Measurements from ENCODE around the gene BCKDK. TPM values are rescaled to one million over a fixed set of nuclear protein-coding genes. Genes with fewer than 3 reads are reported as not detected.

Gene BCKDK
- polyA plus RNA-seq, 3 donors: 76.5 to 93.5 (median 90.8) TPM

DNA sequence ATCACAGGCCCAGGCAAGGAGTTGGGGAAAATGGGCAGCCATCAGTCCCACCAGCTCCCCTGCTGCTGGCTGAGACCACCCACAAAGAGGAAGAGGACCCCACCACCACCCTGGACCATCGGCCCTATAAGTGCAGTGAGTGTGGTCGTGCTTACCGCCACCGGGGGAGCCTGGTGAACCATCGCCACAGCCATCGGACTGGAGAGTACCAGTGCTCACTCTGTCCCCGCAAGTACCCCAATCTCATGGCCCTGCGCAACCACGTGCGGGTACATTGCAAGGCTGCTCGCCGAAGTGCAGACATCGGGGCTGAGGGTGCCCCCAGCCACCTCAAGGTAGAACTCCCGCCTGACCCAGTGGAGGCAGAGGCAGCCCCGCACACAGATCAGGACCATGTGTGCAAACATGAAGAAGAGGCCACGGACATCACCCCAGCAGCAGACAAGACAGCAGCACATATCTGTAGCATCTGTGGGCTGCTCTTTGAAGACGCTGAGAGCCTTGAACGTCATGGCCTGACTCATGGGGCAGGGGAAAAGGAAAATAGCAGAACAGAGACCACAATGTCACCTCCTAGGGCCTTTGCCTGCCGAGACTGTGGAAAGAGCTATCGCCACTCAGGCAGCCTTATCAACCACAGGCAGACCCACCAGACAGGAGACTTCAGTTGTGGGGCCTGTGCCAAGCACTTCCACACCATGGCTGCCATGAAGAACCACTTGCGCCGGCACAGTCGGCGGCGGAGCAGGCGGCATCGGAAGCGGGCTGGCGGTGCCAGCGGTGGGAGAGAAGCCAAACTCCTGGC lies 30.4 kb upstream of the BCKDK start:
- peaks cover 23 to 39% of the 10 kb centered on the region in 2 donors for H3K4me1 ChIP-seq (ENCODE audit: control insufficient read depth in 1 of 2, insufficient read depth in 2 of 2, low read length in 2 of 2)
- H3K27me3 ChIP-seq (ENCODE audit: control insufficient read depth in 2 of 2, insufficient read depth in 2 of 2, low read length in 2 of 2): no peaks in the 10 kb centered on the region
- H3K36me3 ChIP-seq (replicated peaks in 1 of 2; ENCODE audit: control insufficient read depth in 1 of 2, insufficient read depth in 2 of 2, low read length in 2 of 2): peaks cover 57 to 66% of the 10 kb centered on the region in 2 donors
- H2AFZ ChIP-seq (ENCODE audit: insufficient read depth, low read depth, low read length, poor library complexity, severe bottlenecking): no peak overlapping the region
- H3K4me2 ChIP-seq (replicated peaks; ENCODE audit: extremely low read depth, low read length, poor library complexity, severe bottlenecking): no peak overlapping the region
- intact Hi-C loops (cut with micrococcal nuclease): no loop called here
- H3K36me3 Mint-ChIP-seq: peaks cover 52 to 67% of the 10 kb centered on the region in 2 donors
- WGBS (ENCODE audit: insufficient coverage): 94% methylated on average over 30 of the region's 30 CpGs
- no peak for TF ChIP-seq CTCF (IDR thresholded peaks at IDR 0.05)
- no peak overlapping the region for H3K4me3 ChIP-seq (replicated peaks in 1 of 3; ENCODE audit: low read depth in 2 of 3, low read length in 3 of 3)
- no peak overlapping the region for H3K9ac ChIP-seq (ENCODE audit: insufficient read depth, low read length, poor library complexity, severe bottlenecking)
- H3K4me3 Mint-ChIP-seq: no peak overlapping the region
- H3K27ac Mint-ChIP-seq: peak overlapping the region in 4 of 7 donors; percentile 41 to 78 (median 62)
- H3K4me1 Mint-ChIP-seq: peaks cover 37% of the 10 kb centered on the region
- no peak for DNase-seq
- H3K9me3 Mint-ChIP-seq: no peaks in the 10 kb centered on the region
- H3K9me3 ChIP-seq (replicated peaks in 1 of 2; ENCODE audit: control insufficient read depth in 1 of 2, insufficient read depth in 1 of 2, low read length in 2 of 2): no peaks in the 10 kb centered on the region
- H3K79me2 ChIP-seq (ENCODE audit: insufficient read depth, low read length): peaks cover 89% of the 10 kb centered on the region
- peaks cover 0 to 5% (median 1%) of the 10 kb centered on the region in 3 donors for H3K27me3 Mint-ChIP-seq (ENCODE audit: low read depth in 3 of 3)
- peak overlapping the region in 1 of 2 donors; percentile 13 for H3K27ac ChIP-seq (ENCODE audit: low read depth in 1 of 2, low read length in 2 of 2)
- H4K20me1 ChIP-seq (ENCODE audit: insufficient read depth, low read length): peaks cover 80% of the 10 kb centered on the region

DNA sequence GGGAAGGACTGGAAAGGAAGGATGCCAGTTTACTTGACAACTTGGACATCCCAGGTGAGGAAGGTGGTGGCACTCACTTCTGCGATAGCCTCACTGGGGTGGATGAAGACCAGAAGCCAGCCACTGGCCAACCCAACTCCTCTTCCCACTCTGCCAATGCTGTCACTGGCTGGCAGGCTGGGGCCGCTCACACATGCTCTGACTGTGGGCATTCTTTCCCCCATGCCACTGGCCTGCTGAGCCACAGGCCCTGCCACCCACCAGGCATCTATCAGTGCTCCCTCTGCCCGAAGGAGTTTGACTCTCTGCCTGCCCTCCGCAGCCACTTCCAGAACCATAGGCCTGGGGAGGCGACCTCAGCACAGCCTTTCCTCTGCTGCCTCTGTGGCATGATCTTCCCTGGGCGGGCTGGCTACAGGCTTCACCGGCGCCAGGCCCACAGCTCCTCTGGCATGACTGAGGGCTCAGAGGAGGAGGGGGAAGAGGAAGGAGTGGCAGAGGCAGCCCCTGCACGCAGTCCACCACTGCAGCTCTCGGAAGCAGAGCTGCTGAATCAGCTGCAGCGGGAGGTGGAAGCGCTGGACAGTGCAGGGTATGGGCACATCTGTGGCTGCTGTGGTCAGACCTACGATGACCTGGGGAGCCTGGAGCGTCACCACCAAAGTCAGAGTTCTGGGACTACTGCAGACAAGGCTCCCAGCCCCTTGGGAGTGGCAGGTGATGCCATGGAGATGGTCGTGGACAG lies 29.4 kb upstream of the BCKDK start:
- Histone ChIP-seq H3K36me3 (replicated peaks in 1 of 2; ENCODE audit: control insufficient read depth in 1 of 2, insufficient read depth in 2 of 2, low read length in 2 of 2) (peaks cover 57 to 76% of the 10 kb centered on the region in 2 donors), H3K27me3 (ENCODE audit: control insufficient read depth in 2 of 2, insufficient read depth in 2 of 2, low read length in 2 of 2) (no peaks in the 10 kb centered on the region), H2AFZ (ENCODE audit: insufficient read depth, low read depth, low read length, poor library complexity, severe bottlenecking) (no peak overlapping the region), H3K27ac (ENCODE audit: low read depth in 1 of 2, low read length in 2 of 2) (peak overlapping the region; percentile 6 to 36), H3K4me2 (replicated peaks; ENCODE audit: extremely low read depth, low read length, poor library complexity, severe bottlenecking) (no peak overlapping the region), H3K9me3 (replicated peaks in 1 of 2; ENCODE audit: control insufficient read depth in 1 of 2, insufficient read depth in 1 of 2, low read length in 2 of 2) (no peaks in the 10 kb centered on the region), H4K20me1 (ENCODE audit: insufficient read depth, low read length) (peaks cover 87% of the 10 kb centered on the region), H3K4me3 (replicated peaks in 1 of 3; ENCODE audit: low read depth in 2 of 3, low read length in 3 of 3) (no peak overlapping the region), H3K4me1 (ENCODE audit: control insufficient read depth in 1 of 2, insufficient read depth in 2 of 2, low read length in 2 of 2) (peaks cover 20 to 36% of the 10 kb centered on the region in 2 donors), H3K79me2 (ENCODE audit: insufficient read depth, low read length) (peaks cover 81% of the 10 kb centered on the region), H3K9ac (ENCODE audit: insufficient read depth, low read length, poor library complexity, severe bottlenecking) (no peak overlapping the region)
- 86% methylated on average over 14 of the region's 15 CpGs for WGBS (ENCODE audit: insufficient coverage)
- H3K27me3 Mint-ChIP-seq (ENCODE audit: low read depth in 3 of 3): peaks cover 0 to 5% (median 1%) of the 10 kb centered on the region in 3 donors
- peaks cover 40% of the 10 kb centered on the region for H3K4me1 Mint-ChIP-seq
- intact Hi-C loops (cut with micrococcal nuclease): no loop called here
- peak overlapping the region in 6 of 7 donors; percentile 33 to 86 (median 72) for H3K27ac Mint-ChIP-seq
- DNase-seq: no peak
- H3K36me3 Mint-ChIP-seq: peaks cover 57 to 75% of the 10 kb centered on the region in 2 donors
- no peaks in the 10 kb centered on the region for H3K9me3 Mint-ChIP-seq
- H3K4me3 Mint-ChIP-seq: no peak overlapping the region
- no peak for TF ChIP-seq CTCF (IDR thresholded peaks at IDR 0.05)

Measured in CD14-positive monocyte (primary cell).